ENCODE measurements around the gene ENHO.

- TF ChIP-seq ZNF274 (IDR thresholded peaks at IDR 0.05; ENCODE audit: low read depth, low read length) (no peak), YY1 (IDR thresholded peaks at IDR 0.05; ENCODE audit: insufficient read depth, insufficient read length) (no peak), SUZ12 (IDR thresholded peaks at IDR 0.05; ENCODE audit: extremely low read depth, insufficient read depth, insufficient read length) (no peak)
These were observed 24.3 kb upstream of the ENHO start for GRCh38 chr9:34546834-34547827.
